ENCODE data around the gene TMOD2.
"Not testable (repeated sequence)": the region's sequence is repeated elsewhere in the genome, so short reads cannot be mapped to it uniquely, and the experiment has no call there.

Gene TMOD2

DNA sequence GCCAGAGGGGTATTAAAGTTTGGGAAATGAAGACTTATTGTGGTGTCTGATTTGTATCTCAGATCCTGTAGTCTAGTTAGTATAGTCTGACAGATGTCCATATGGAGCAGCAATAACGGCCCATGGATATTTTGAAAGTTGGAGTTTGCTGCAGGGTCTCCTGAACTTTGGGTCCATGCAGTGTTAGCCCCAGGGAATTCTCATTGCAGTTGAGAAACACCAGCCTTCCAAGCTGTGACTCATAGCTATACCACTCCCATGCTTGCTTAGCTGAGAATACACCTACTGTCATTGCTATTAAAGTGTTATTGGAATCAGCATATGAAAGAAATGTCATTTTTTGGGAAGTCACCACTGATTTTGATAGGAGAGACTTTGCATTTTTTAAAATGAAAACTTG lies 29.2 kb downstream of the TMOD2 start:
- DNase-seq (ENCODE audit: low read depth, low spot score): no peak
- no peak for TF ChIP-seq CTCF (IDR thresholded peaks at IDR 0.05; ENCODE audit: low read depth, low read length)
- H3K4me3 ChIP-seq (ENCODE audit: low read depth, low read length): no peak overlapping the region
- in situ Hi-C loops (cut with HindIII; ENCODE audit: low sequenced_read_pairs): no loop called here

DNA sequence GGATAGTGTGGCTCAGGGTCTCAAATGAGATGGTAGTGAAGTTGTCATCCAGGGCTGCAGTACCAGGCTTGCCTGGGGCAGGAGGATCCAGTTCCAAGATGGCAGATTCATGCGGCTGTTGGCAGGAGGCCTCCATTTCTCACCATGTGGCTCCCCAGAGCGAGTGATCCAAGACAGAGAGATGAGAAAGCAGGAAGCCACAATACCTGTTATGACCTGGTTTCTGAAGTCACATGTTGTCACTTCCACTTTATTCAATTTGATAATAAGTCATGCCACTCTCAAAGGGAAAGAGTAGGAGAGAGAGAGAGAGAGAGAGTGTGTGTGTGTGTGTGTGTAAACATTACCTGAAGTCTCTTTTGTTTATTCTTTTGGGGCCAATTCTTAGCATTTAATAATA lies 30.1 kb downstream of the TMOD2 start:
- no peak for DNase-seq (ENCODE audit: low read depth, low spot score)
- TF ChIP-seq CTCF (IDR thresholded peaks at IDR 0.05; ENCODE audit: low read depth, low read length): no peak
- in situ Hi-C loops (cut with HindIII; ENCODE audit: low sequenced_read_pairs): no loop called here
- no peak overlapping the region for H3K4me3 ChIP-seq (ENCODE audit: low read depth, low read length)

DNA sequence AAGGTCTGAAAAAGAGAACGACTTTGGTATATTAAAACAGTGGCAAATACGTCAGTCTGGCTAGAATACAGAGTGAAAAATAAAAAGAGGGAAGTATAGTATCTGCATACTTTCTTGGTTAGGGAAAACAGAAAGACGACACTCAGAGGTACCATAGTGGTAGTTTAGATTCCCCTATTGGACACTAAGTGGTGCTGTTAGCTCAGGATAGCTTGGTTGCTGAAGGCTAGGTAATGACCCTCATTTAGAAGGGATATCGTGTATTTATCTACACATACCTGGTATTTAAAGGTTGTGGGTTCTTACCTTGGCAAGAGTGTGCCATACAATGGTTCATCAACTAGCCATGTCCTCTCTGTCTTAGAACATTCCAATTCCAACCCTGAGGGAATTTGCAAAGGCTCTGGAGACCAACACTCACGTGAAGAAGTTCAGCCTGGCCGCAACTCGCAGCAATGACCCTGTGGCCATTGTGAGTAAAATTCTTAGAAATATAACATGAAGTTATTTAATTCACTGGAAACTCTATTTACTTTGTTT lies 31.0 kb downstream of the TMOD2 start:
- in situ Hi-C loops (cut with HindIII; ENCODE audit: low sequenced_read_pairs): no loop called here
- peak; percentile 35 for TF ChIP-seq CTCF (IDR thresholded peaks at IDR 0.05; ENCODE audit: low read depth, low read length)
- DNase-seq (ENCODE audit: low read depth, low spot score): no peak
- H3K4me3 ChIP-seq (ENCODE audit: low read depth, low read length): no peak overlapping the region

DNA sequence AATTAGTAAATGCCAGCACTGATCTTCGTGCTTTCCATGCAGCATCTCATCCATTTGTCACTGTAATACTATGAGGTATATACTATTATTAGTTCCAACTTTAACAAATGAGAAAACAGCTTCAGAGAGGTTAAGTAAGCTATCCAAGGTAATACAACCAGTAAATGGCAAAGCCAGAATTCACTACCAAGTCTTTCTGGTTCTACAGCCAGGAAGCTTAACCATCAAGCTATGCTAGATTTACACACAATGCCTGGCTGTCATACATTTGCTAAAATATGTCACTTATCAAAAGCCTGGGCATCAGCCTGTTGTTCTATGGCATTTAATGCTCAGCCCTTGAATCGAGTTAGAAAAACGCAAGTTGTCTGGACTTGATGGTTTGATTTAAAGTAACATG lies 32.6 kb downstream of the TMOD2 start:
- DNase-seq (ENCODE audit: low read depth, low spot score): no peak
- TF ChIP-seq CTCF (IDR thresholded peaks at IDR 0.05; ENCODE audit: low read depth, low read length): no peak
- in situ Hi-C loops (cut with HindIII; ENCODE audit: low sequenced_read_pairs): no loop called here
- H3K4me3 ChIP-seq (ENCODE audit: low read depth, low read length): no peak overlapping the region

DNA sequence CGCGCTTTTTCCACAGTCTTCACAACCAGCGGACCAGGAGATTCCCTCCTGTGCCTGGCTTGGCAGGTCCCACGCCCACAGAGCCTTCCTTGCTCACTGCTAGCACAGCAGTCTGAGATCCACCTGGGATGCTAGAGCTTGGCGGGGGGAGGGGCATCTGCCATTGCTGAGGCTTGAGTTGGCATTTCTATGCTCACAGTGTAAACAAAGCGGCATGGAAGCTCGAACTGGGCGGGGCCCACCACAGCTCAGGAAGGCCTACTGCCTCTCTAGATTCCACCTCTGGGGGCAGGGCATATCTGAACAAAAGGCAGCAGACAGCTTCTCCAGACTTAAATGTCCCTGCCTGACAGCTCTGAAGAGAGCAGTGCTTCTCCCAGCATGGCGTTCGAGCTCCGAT lies 35.7 kb downstream of the TMOD2 start:
- H3K4me3 ChIP-seq (ENCODE audit: low read depth, low read length); in situ Hi-C loops (cut with HindIII; ENCODE audit: low sequenced_read_pairs); DNase-seq (ENCODE audit: low read depth, low spot score): not testable (repeated sequence)

DNA sequence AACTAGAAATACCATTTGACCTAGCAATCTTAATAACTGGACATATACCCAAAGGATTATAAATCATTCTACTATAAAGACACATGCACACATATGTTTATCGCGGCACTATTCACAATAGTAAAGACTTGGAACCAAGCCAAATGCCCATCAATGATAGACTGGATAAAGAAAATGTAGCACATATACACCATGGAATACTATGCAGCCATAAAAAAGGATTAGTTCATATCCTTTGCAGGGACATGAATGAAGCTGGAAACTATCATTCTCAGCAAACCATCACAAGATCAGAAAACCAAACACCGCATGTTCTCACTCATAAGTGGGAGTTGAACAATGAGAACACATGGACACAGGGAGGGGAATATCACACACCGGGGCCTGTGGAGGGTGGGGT lies 41.1 kb downstream of the TMOD2 start:
- DNase-seq (ENCODE audit: low read depth, low spot score); in situ Hi-C loops (cut with HindIII; ENCODE audit: low sequenced_read_pairs): not testable (repeated sequence)

DNA sequence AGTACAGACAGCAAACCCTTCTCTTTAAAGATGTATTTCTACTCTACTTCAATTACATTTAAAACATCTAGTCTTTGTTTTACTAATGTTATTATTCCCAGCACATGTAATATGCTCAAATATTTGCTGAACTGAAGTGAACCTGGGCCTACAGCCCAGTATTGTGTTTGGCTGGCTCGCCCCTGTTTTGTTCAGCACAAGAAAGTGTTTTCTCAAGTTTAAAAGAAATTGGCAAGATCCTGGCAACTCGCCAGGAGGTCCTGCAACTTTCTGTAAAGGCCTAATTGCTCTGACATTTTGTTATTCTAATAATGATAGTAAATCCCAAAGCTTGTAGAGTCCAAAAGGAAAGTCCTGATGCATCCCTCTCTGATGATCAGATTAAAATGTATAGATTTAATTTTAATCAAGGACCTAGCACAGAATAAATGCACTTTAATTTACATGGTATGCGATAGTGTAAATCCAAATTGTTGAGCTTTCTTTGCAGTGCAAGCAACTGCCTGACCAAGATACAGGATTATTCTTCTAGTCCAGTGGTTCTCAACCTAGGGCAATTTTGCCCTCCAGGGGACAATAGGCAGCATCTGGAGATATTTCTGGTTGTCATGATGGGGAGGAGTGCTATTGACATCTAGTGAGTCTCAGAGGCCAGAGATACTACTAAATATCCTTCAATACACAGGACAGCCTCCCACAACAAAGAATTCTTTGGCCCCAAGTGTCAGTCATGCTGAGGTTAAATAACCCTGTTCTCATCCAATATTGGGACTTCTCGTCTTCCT lies 42.3 kb downstream of the TMOD2 start:
- H3K4me3 ChIP-seq (ENCODE audit: low read depth, low read length): no peak overlapping the region
- TF ChIP-seq CTCF (IDR thresholded peaks at IDR 0.05; ENCODE audit: low read depth, low read length): no peak
- in situ Hi-C loops (cut with HindIII; ENCODE audit: low sequenced_read_pairs): no loop called here
- DNase-seq (ENCODE audit: low read depth, low spot score): peak; percentile 60

More for the DNA sequence above, 41.1 kb downstream of the TMOD2 start:
- H3K4me3 ChIP-seq (ENCODE audit: low read depth, low read length): not testable (repeated sequence)
